Germinal center (tissue), 1 donor: ENCODE data around the gene CDT1.

Experiments
- DNase-seq: peaks from one replicate; pipeline ENCODE4 v3.0.0; 2012; ENCODE audit warnings: mixed read lengths, low spot score

CDT1 gene

GRCh38 chr16:88803264-88803987 is at the start of gene CDT1:
TSS of gene CDT1 (plus strand) at chr16:88803789. CDS start at chr16:88803832, 43 bp downstream.
- peak; percentile 99 for DNase-seq

DNA sequence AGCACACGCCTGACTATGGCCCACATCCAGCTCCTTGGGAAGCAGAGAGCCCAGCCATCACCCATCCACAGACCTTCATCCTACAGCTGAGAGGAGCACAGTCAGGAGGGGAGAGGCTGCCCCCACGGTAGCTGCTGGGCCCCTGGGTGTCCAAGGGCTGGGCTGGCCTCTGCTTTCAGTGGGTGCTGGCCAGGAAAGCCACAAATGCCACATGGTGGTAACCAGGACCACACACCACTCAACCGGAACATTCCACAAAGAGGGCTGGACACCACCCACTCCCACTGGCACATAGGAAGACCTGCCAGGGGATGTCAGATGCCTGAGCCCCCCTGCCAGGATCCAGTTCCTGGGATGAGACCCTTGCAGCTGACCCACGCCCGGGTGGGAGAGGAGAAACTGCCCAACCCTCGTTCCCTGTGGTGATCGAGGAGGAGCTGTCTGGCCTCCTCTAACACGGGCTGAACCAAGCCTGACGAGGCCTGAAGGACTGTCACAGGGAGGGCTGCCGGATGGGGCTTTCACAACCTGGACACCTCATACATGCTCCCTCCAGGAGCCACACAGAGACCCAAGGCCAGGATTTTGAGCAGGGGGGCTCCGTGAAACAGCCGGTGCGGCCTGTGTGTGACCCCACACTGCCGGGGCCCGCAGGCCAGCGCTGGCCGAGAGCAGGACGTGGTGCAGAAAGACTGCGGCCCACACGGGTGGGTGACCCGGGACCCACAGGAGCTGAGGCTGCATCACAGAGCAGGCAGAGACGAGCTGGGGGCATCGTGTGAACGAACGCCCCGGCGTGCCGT is 49.3 kb upstream of the CDT1 start:
- no peak for DNase-seq

DNA sequence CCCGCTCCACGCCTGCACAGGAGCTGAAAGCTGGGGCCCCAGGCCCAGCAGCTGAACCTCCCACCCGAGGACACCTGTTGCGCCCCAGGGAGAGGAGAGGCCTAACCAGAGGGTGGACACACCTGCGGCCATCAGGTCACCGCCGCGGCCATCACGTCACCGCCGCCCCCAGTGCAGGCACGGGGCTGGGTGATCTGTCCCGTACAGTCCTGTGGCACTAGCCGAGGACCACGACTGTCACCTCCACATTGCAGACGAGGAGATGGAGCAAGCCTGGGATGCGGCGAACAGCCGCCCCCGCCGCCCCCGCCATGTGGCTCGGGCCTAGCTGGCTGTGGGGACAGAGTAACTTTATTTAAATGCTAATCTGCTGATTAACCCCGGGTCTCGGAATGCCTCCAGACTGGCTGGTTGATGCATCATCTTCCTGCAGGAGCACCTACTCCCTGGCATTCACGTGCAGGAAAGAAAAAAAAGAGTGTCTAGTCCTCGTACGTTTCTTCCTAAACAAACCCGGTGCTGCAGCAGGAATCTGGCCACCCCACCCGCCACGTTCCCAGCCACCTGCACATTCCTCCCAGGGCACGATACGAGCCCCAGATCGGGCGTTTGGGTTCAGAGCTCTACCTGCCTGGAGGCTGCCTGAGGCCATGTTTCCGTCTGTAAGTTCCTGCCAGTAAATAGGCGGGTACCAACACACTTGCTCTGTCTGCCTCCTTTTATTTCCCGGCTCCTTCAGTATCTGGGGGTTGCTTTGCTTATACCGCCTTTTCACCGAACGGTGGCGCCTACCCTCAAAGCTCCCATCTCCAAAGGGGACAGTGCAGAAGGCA is 48.5 kb upstream of the CDT1 start:
- DNase-seq: no peak

- DNase-seq: no peak
These were observed 47.7 kb upstream of the CDT1 start for GRCh38 chr16:88755745-88756443.

GRCh38 chr16:88758227-88758943 is 45.2 kb upstream of the CDT1 start:
- no peak for DNase-seq

GRCh38 chr16:88758944-88759244 is 44.7 kb upstream of the CDT1 start:
- no peak for DNase-seq

DNA sequence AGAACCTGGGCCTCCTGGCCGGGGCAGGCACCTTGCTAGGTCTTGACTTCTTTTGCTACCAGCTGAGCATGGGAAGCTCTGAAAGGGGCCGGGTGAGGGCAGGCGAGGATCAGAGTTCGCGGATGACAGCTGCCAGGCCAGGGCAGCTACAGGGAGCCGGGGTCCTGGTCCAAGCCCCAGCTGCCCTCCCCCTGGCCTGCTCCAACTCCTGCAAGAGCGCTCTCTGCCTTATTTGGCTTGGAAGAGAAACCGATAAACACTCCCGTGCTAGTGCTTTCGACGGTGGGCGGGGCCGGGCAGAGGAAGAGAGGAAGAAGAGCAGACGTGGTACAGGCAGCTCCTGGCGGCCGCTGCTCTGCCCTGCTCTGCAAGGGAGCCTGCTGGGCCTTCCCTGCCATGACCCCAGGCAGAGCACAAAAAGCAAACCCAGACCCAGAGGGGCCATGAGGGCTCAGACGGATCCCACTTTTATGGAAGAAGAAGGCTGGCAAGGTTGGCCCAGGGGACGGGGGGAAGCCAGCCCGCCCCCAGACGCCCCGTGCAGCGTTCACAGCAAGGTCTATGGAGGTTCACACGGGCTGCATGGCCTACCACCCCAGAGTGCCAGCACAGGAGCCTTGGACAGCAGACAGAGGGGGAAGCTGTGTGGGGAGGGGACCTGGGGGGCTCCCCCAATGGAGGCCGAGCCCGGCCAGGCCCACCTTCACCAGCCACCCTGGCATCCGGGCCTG is 44.2 kb upstream of the CDT1 start:
- no peak for DNase-seq

DNA sequence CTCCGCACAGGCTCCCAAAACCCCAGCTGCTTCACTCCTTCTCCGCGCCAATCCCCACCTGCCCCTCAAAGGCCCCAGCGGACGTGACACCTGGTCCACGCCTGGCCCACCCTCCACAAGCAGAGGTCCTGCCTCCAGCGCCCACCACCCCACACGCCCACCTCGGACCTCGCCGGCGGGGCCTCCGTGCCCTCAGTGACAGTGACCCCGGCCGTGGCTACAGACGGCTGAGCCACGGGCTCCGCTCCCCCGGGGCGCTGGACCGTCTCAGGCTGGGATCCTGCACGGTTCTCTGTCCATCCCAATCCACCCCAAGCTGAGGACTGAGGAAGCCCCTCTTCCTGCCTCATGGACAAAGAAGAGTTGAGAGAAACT is 43.6 kb upstream of the CDT1 start:
- no peak for DNase-seq

GRCh38 chr16:88760424-88761142 is 43.0 kb upstream of the CDT1 start:
- no peak for DNase-seq

GRCh38 chr16:88761143-88761534 is 42.5 kb upstream of the CDT1 start:
- no peak for DNase-seq

DNA sequence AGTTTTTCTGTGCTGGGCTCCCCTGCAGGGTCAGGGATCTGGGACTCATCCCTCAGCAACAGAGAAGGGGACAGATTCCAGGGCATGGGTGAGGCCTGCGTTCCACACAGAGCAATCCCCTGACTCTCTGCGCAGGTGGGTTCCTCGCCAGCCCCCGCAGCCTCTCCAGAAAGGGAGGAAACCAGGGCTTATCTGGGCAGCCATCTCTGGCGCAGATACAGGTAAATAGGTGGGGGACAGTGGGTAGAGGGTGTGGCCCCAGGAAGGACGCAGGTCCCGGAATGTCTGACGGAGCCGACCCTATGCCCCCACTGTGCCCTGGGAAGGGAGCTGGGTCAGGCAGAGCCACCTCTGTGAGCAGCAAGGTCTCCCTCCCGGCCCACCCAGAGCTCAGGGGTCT is 41.8 kb upstream of the CDT1 start:
- no peak for DNase-seq

- no peak for DNase-seq
These were observed 41.2 kb upstream of the CDT1 start for GRCh38 chr16:88762258-88762870.

DNA sequence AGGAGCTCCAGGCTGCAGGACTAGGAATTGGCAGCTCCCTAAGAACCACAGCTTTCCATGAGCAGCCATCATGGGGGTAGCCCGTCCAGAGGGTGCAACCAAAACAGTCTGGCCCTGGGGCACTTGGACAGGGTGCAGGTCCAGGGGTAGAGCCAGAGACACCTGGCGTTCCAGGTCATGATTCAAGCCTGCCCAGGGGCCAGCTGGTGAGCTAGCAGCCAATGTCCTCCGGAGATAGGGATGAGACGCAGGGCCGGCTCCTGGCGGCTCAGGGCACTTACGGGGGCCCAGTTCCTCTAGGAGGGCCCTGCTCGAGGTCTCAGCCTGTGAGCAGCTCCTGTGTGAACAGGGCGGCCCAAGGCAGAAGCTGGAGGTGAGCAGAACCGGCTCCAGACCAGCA is 40.6 kb upstream of the CDT1 start:
- DNase-seq: no peak

GRCh38 chr16:88763502-88764053 is 40.0 kb upstream of the CDT1 start:
- DNase-seq: no peak

DNA sequence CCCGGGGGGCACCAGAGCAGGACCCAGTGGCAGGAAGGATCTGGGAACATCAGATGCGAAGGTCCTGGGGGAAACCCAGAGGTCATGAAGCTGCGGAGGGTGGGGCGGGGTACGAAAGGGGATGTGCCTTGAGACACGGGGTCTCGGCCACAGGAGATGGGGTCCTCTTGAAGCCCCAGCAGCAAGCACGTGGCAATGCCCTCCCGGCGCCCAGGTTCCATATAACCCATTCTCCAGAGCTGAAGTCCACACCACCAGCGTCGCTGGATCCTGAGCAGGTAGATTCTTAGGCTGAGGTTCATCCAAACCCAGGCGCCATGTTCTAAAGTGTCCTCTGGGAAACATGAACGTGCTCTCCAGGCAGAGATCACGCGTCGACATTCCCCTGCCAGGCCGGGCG is 39.5 kb upstream of the CDT1 start:
- no peak for DNase-seq

DNA sequence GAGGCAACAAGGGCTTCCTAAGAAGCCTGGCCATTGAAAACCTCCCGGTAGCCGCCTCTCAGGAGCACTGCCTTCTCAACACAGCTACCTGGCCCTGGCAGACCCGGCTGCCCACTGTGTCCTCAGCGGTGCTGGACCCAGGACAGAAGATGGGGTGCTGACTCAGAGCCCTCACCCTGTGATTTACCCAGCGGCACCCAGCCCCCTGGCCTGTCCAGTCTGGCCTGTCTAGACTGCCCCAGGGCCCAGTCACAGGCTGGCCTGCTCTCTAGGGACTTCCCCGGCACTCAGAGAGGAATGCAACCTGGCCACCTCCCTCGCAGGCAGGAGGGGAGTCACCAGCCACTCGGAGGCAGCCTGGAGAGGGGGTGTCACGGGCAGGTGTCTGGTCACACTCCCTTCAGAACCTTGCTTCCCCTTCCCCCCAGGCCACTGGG is 38.7 kb upstream of the CDT1 start:
- no peak for DNase-seq

DNA sequence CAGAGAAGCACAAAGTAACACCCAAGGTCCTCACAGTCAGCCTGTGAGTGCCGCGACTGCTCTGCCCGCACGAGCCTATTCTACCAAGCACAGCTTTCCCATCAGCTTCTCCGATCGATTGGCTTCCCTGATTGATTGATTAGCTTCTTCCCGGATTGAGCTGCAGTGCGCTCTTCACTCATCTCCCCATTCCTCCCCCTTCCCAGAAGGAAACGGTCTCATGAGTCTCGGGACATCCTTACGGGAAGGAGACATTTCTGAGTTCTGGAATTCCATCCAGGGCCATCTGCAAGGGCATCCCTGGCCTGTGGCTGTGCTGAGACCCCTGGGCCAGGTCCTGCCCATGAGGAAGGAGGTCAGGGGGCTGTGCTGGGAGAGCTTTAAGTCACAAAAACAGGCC is 36.6 kb upstream of the CDT1 start:
- no peak for DNase-seq

DNA sequence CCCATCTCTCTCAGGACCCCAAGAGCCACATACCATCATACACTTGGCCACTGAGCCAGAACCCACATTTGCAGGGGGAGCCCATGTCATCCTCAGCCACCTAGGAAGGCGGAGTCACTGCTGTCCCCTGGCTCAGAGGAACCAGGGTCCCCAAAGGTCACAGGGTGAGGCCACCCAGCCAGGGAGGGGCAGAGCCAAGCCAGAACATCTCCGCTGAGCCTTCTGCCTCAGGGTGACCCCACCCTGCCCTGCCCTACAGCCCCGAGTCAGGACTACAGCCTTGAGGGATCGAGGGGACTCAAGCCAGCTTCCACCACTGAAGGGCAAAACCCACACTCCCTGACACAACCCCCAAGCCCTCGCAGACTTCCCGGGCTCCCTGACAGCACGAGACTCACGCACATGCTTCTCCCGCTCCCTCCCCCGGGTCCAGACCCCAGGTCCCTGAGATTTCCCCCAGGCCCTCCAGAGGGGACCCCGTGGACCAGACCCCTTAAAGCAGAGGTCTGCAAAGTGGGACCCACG is 36.0 kb upstream of the CDT1 start:
- DNase-seq: no peak
